Measurements from ENCODE around the gene CNGA2. TPM values are rescaled to one million over a fixed set of nuclear protein-coding genes. Genes with fewer than 3 reads are reported as not detected.
"Not testable (repeated sequence)": the region's sequence is repeated elsewhere in the genome, so short reads cannot be mapped to it uniquely, and the experiment has no call there.

CNGA2 gene
- total RNA-seq, 1 experiment from 2014 or later: not detected

- no peaks in the 10 kb centered on the region for H3K36me3 ChIP-seq (ENCODE audit: control insufficient read depth, insufficient read depth, low read length)
- POLR2A ChIA-PET: no interaction called here
- no peak for DNase-seq
- H3K27me3 ChIP-seq (replicated peaks; ENCODE audit: control insufficient read depth, insufficient read depth, low read length): no peaks in the 10 kb centered on the region
- CTCF ChIA-PET: no interaction called here
- no peak overlapping the region for H3K27ac Mint-ChIP-seq (ENCODE audit: unreplicated experiment)
- no peaks in the 10 kb centered on the region for H3K36me3 Mint-ChIP-seq (ENCODE audit: insufficient read depth, unreplicated experiment)
- H3K27me3 Mint-ChIP-seq (ENCODE audit: insufficient read depth, unreplicated experiment): peaks cover 5% of the 10 kb centered on the region
- no peaks in the 10 kb centered on the region for H3K9me3 ChIP-seq
- H3K9me3 Mint-ChIP-seq (ENCODE audit: unreplicated experiment): no peaks in the 10 kb centered on the region
- H3K4me1 ChIP-seq: no peaks in the 10 kb centered on the region
- intact Hi-C loops (cut with micrococcal nuclease; ENCODE audit: unreplicated experiment): no loop called here
- no peak overlapping the region for H3K4me3 Mint-ChIP-seq (ENCODE audit: unreplicated experiment)
- no peak overlapping the region for H3K4me3 ChIP-seq (ENCODE audit: low read depth, low read length)
- no peak for TF ChIP-seq CTCF (IDR thresholded peaks at IDR 0.05; ENCODE audit: insufficient read depth in 1 of 2, low read depth in 1 of 2, low read length in 1 of 2, severe bottlenecking in 1 of 2, unreplicated experiment in 1 of 2)
- H3K4me1 Mint-ChIP-seq (ENCODE audit: low read depth, unreplicated experiment): no peaks in the 10 kb centered on the region
- BruUV-seq (replicated peaks): no TSS peak
These were observed 38.8 kb upstream of the CNGA2 start for GRCh38 chrX:151695583-151696340.

- H3K4me1 ChIP-seq; H3K4me1 Mint-ChIP-seq (ENCODE audit: low read depth, unreplicated experiment); H3K9me3 ChIP-seq; H3K27me3 Mint-ChIP-seq (ENCODE audit: insufficient read depth, unreplicated experiment); intact Hi-C loops (cut with micrococcal nuclease; ENCODE audit: unreplicated experiment); H3K9me3 Mint-ChIP-seq (ENCODE audit: unreplicated experiment); H3K27ac Mint-ChIP-seq (ENCODE audit: unreplicated experiment); POLR2A ChIA-PET; H3K36me3 Mint-ChIP-seq (ENCODE audit: insufficient read depth, unreplicated experiment); BruUV-seq (replicated peaks); H3K4me3 ChIP-seq (ENCODE audit: low read depth, low read length); H3K4me3 Mint-ChIP-seq (ENCODE audit: unreplicated experiment); H3K27me3 ChIP-seq (replicated peaks; ENCODE audit: control insufficient read depth, insufficient read depth, low read length); H3K36me3 ChIP-seq (ENCODE audit: control insufficient read depth, insufficient read depth, low read length); DNase-seq: not testable (repeated sequence)
- CTCF ChIA-PET: interaction anchor here (0.6 kb wide), 1 partner anchor 976 kb away, joined by 5 read pairs; no protein-coding TSS in a partner anchor
These were observed 37.5 kb upstream of the CNGA2 start for GRCh38 chrX:151697082-151697481.

GRCh38 chrX:151697522-151697921 lies 37.0 kb upstream of the CNGA2 start:
- no peaks in the 10 kb centered on the region for H3K36me3 ChIP-seq (ENCODE audit: control insufficient read depth, insufficient read depth, low read length)
- POLR2A ChIA-PET: no interaction called here
- no peaks in the 10 kb centered on the region for H3K4me1 Mint-ChIP-seq (ENCODE audit: low read depth, unreplicated experiment)
- no peaks in the 10 kb centered on the region for H3K9me3 ChIP-seq
- CTCF ChIA-PET: interaction anchor here (0.6 kb wide), 1 partner anchor 976 kb away, joined by 5 read pairs; no protein-coding TSS in a partner anchor
- intact Hi-C loops (cut with micrococcal nuclease; ENCODE audit: unreplicated experiment): no loop called here
- no peaks in the 10 kb centered on the region for H3K36me3 Mint-ChIP-seq (ENCODE audit: insufficient read depth, unreplicated experiment)
- BruUV-seq (replicated peaks): no TSS peak
- H3K4me3 ChIP-seq (ENCODE audit: low read depth, low read length): no peak overlapping the region
- no peaks in the 10 kb centered on the region for H3K9me3 Mint-ChIP-seq (ENCODE audit: unreplicated experiment)
- no peak overlapping the region for H3K27ac Mint-ChIP-seq (ENCODE audit: unreplicated experiment)
- no peak for TF ChIP-seq CTCF (IDR thresholded peaks at IDR 0.05; ENCODE audit: insufficient read depth in 1 of 2, low read depth in 1 of 2, low read length in 1 of 2, severe bottlenecking in 1 of 2, unreplicated experiment in 1 of 2)
- H3K27me3 ChIP-seq (replicated peaks; ENCODE audit: control insufficient read depth, insufficient read depth, low read length): no peaks in the 10 kb centered on the region
- DNase-seq: no peak
- peaks cover 5% of the 10 kb centered on the region for H3K27me3 Mint-ChIP-seq (ENCODE audit: insufficient read depth, unreplicated experiment)
- no peak overlapping the region for H3K4me3 Mint-ChIP-seq (ENCODE audit: unreplicated experiment)
- H3K4me1 ChIP-seq: no peaks in the 10 kb centered on the region
